ENCODE data around the gene IMP3. TPM values are rescaled to one million over a fixed set of nuclear protein-coding genes. Genes with fewer than 3 reads are reported as not detected.
A peak's percentile ranks its signal among the peaks of the same experiment; 100 is the strongest.
"Not testable (repeated sequence)": the region's sequence is repeated elsewhere in the genome, so short reads cannot be mapped to it uniquely, and the experiment has no call there.

IMP3 gene
- total RNA-seq, 4 donors from 2014 or later: 32.9 to 171 (median 68.5) TPM

DNA sequence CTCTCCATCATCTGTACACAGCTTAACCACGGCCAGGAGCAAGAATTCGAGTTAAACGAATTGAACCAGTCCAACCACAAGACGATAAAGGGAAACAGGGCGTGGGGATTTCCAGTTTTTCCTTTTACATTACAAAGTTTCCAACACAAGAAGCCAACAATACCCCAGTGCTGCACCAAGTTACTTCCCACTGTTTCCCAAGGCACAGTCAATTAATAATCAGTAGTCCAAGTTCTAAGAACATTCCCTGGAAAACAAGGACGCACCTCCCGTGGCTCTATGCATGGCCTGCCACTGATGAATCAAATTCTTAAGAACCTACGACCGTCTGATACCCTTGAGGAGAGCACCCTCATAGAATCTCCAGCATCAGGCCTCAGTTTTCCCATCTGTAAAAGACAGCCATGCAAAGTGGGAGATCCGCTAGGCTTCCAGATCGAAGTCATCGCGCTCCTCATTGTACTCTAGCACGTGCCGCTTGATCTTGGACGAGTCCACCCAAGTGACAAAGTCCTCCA is 774 bp downstream of the IMP3 start:
- H3K27me3 ChIP-seq: no peaks in the 10 kb centered on the region
- intact Hi-C loops (cut with DNase I; ENCODE audit: low total_unique reads): loop anchor here (5.0 kb wide), 1 partner anchor 43 kb away; no protein-coding TSS in a partner anchor
- peak overlapping the region; percentile 58 to 86 for H3K4me3 ChIP-seq
- no peaks in the 10 kb centered on the region for H3K9me3 ChIP-seq
- H3K27ac ChIP-seq: peak overlapping the region; percentile 80 to 88
- no peak for TF ChIP-seq POLR2A (IDR thresholded peaks at IDR 0.05)
- TF ChIP-seq, protein P1, sequence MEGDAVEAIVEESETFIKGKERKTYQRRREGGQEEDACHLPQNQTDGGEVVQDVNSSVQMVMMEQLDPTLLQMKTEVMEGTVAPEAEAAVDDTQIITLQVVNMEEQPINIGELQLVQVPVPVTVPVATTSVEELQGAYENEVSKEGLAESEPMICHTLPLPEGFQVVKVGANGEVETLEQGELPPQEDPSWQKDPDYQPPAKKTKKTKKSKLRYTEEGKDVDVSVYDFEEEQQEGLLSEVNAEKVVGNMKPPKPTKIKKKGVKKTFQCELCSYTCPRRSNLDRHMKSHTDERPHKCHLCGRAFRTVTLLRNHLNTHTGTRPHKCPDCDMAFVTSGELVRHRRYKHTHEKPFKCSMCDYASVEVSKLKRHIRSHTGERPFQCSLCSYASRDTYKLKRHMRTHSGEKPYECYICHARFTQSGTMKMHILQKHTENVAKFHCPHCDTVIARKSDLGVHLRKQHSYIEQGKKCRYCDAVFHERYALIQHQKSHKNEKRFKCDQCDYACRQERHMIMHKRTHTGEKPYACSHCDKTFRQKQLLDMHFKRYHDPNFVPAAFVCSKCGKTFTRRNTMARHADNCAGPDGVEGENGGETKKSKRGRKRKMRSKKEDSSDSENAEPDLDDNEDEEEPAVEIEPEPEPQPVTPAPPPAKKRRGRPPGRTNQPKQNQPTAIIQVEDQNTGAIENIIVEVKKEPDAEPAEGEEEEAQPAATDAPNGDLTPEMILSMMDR (IDR thresholded peaks at IDR 0.05): no peak
- H3K36me3 ChIP-seq: no peaks in the 10 kb centered on the region
- H3K4me1 ChIP-seq: peaks cover 3 to 11% of the 10 kb centered on the region in 2 donors
- no peak for DNase-seq

DNA sequence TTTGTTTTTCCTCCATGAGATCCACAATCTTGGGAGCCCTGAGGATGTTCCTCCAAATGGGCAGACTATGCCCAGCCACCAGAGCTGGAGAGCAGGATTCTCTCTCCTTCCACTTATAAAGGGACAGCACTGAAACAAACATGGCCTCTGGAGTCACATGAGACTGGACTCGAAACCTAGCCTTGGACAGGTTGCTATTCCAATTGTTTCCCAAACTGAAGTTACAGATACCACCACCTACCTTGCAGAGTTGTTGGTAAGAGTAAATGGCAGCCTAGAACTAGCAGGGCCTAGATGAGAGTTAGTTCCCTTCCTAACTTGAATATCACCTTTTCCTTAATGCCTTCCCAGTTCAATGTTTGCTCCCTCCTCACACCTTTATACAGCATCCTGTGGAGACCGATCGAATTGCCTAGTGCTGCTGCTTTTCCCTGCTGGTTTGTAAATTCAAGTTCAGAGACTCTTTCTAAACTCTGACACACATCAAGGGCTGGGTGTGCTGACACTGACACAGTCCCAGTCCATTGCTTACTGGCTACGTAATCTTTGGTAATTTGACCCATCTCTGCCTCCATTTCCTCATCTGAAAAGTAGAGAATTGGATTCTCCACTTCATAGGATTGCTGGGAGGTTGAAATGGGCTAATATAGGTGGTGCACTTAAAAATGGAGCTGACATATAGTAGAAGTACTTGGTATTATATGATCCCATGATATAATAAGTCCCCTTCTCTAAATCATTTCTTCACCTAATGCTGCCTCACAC is 2.6 kb downstream of the IMP3 start:
- H3K4me1 ChIP-seq: peaks cover 3 to 11% of the 10 kb centered on the region in 2 donors
- DNase-seq: no peak
- no peaks in the 10 kb centered on the region for H3K9me3 ChIP-seq
- TF ChIP-seq, protein P1 (IDR thresholded peaks at IDR 0.05): no peak
- no peak for TF ChIP-seq POLR2A (IDR thresholded peaks at IDR 0.05)
- H3K36me3 ChIP-seq: no peaks in the 10 kb centered on the region
- intact Hi-C loops (cut with DNase I; ENCODE audit: low total_unique reads): loop anchor here (5.0 kb wide), 1 partner anchor 45 kb away; no protein-coding TSS in a partner anchor
- peak overlapping the region; percentile 69 to 88 for H3K27ac ChIP-seq
- H3K4me3 ChIP-seq: no peak overlapping the region
- no peaks in the 10 kb centered on the region for H3K27me3 ChIP-seq

DNA sequence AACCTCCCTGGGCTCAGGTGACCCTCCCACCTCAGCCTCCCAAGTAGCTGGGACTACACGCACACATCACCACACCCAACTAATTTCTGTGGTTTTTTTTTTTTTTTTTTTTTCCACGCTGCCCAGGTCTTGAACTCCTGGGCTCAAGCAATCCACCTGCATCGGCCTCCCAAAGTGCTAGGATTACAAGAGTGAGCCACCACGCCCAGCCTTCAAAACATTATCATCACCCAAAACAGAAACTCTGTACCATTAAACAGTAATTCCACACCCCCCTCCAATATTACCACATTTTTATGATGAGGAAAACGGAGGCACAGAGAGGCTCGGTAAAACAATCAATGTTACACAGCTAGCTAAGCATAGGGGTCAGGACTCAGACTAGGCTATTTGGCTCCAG is 4.0 kb downstream of the IMP3 start:
- H3K4me1 ChIP-seq: peaks cover 3 to 11% of the 10 kb centered on the region in 2 donors
- TF ChIP-seq, protein P1 (IDR thresholded peaks at IDR 0.05): no peak
- TF ChIP-seq POLR2A (IDR thresholded peaks at IDR 0.05): no peak
- DNase-seq: no peak
- no peaks in the 10 kb centered on the region for H3K36me3 ChIP-seq
- no peak overlapping the region for H3K4me3 ChIP-seq
- no peaks in the 10 kb centered on the region for H3K27me3 ChIP-seq
- no peak overlapping the region for H3K27ac ChIP-seq
- H3K9me3 ChIP-seq: no peaks in the 10 kb centered on the region
- intact Hi-C loops (cut with DNase I; ENCODE audit: low total_unique reads): loop anchor here (5.0 kb wide), 1 partner anchor 46 kb away; no protein-coding TSS in a partner anchor

DNA sequence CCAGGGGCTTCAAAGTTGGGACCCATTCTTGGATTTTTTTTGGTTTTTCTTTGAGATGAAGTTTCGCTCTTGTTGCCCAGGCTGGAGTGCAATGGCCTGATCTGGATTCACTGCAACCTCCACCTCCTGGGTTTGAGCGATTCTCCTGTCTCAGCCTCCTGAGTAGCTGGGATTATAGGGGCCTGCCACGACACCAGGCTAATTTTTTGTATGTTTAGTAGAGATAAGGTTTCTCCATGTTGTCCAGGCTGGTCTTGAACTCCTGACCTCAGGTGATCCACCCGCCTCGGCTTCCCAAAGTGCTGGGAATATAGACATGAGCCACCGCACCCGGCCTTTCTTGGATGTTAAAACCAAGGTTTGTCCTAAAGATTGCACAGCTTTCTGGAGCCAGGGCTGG is 6.1 kb downstream of the IMP3 start:
- not testable (repeated sequence) for H3K36me3 ChIP-seq

DNA sequence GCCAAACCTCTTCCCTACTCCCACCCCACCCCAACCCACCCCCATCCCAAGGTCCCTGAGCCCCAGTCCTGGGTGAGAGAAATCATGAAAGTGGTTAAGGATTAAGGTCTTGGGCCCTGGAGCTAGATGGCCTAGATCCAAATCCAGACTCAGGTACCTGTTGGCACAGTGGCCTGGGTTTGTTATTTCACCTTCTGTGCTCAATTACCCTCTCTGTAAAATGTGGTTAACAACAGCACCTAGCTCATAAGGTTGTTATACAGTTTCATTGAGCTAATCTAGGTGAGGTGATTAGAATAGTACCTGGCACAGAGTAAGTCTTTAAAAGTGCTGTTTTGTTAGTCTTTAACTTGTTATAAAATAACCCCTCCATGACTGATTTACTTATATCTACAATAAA is 8.1 kb downstream of the IMP3 start:
- no peaks in the 10 kb centered on the region for H3K36me3 ChIP-seq

More for the DNA sequence above, 6.1 kb downstream of the IMP3 start:
- DNase-seq; intact Hi-C loops (cut with DNase I; ENCODE audit: low total_unique reads); H3K4me3 ChIP-seq; H3K9me3 ChIP-seq; H3K4me1 ChIP-seq; H3K27me3 ChIP-seq; H3K27ac ChIP-seq: not testable (repeated sequence)

More for the DNA sequence above, 8.1 kb downstream of the IMP3 start:
- Histone ChIP-seq H3K4me3 (no peak overlapping the region), H3K9me3 (no peaks in the 10 kb centered on the region), H3K4me1 (no peaks in the 10 kb centered on the region), H3K27ac (no peak overlapping the region), H3K27me3 (no peaks in the 10 kb centered on the region)
- TF ChIP-seq, protein P1 (IDR thresholded peaks at IDR 0.05): no peak
- no peak for TF ChIP-seq POLR2A (IDR thresholded peaks at IDR 0.05)
- no peak for DNase-seq
- intact Hi-C loops (cut with DNase I; ENCODE audit: low total_unique reads): no loop called here

Data from uterus (tissue), 4 donors.